ENCODE results near the gene TMEM164. TPM values are rescaled to one million over a fixed set of nuclear protein-coding genes. Genes with fewer than 3 reads are reported as not detected.

Gene TMEM164
- total and polyA plus RNA-seq, 10 of the 15 experiments (the other 5 are each of a cell fraction or from before 2014, with no cell fraction given) = 0.61 to 18.3 (median 7.0) TPM

DNA sequence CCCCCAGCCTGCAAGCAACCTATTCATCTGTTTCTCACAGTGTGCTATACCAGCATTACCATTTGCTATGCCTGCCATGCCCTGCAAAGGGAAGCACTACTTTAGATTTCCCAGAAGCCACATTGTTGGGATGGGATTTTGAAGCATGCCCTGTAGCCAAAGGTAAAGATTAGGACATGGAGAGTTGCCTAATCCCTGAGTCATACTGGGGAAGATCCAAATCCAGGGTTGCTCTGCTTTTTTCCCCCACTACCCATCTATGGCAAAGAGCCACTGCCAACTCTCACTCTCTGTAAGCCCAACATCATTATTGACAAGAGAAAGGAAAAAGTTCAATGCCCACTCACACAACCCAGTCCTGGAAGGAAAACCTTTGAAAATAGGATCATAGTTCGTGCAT lies 36.7 kb upstream of the TMEM164 start:
- ChIA-PET POLR2A (no interaction called here), CTCF (interaction anchor here (0.7 kb wide), 1 partner anchor 181 kb away, joined by 3 read pairs; no protein-coding TSS in a partner anchor), RAD21 (ENCODE audit: unreplicated experiment) (no interaction called here), SMC1A (ENCODE audit: uncharacterized antibody, unreplicated experiment) (no interaction called here)
- no peaks in the 10 kb centered on the region for H4K20me1 ChIP-seq (ENCODE audit: control insufficient read depth, insufficient read depth)
- H2AFZ ChIP-seq (ENCODE audit: control insufficient read depth, low read depth, low read length) = no peak overlapping the region
- intact Hi-C loops (cut with micrococcal nuclease; ENCODE audit: unreplicated experiment) = no loop called here
- in situ Hi-C loops (cut with MboI) = no loop called here
- no peak overlapping the region for H3K4me2 ChIP-seq (ENCODE audit: control insufficient read depth, insufficient read depth)
- H3K9ac ChIP-seq (ENCODE audit: control insufficient read depth, insufficient read depth, low read length) = no peak overlapping the region
- H3K79me2 ChIP-seq (ENCODE audit: control insufficient read depth, insufficient read depth, low read length) = no peaks in the 10 kb centered on the region
- H3K4me3 ChIP-seq = no peak overlapping the region
- H3K27me3 ChIP-seq (replicated peaks in 1 of 2; ENCODE audit: control insufficient read depth in 2 of 2, insufficient read depth in 2 of 2, low read length in 1 of 2) = no peaks in the 10 kb centered on the region
- no peak for ATAC-seq
- TF ChIP-seq CHD4 (IDR thresholded peaks at IDR 0.05) = no peak
- TF ChIP-seq, protein P1, sequence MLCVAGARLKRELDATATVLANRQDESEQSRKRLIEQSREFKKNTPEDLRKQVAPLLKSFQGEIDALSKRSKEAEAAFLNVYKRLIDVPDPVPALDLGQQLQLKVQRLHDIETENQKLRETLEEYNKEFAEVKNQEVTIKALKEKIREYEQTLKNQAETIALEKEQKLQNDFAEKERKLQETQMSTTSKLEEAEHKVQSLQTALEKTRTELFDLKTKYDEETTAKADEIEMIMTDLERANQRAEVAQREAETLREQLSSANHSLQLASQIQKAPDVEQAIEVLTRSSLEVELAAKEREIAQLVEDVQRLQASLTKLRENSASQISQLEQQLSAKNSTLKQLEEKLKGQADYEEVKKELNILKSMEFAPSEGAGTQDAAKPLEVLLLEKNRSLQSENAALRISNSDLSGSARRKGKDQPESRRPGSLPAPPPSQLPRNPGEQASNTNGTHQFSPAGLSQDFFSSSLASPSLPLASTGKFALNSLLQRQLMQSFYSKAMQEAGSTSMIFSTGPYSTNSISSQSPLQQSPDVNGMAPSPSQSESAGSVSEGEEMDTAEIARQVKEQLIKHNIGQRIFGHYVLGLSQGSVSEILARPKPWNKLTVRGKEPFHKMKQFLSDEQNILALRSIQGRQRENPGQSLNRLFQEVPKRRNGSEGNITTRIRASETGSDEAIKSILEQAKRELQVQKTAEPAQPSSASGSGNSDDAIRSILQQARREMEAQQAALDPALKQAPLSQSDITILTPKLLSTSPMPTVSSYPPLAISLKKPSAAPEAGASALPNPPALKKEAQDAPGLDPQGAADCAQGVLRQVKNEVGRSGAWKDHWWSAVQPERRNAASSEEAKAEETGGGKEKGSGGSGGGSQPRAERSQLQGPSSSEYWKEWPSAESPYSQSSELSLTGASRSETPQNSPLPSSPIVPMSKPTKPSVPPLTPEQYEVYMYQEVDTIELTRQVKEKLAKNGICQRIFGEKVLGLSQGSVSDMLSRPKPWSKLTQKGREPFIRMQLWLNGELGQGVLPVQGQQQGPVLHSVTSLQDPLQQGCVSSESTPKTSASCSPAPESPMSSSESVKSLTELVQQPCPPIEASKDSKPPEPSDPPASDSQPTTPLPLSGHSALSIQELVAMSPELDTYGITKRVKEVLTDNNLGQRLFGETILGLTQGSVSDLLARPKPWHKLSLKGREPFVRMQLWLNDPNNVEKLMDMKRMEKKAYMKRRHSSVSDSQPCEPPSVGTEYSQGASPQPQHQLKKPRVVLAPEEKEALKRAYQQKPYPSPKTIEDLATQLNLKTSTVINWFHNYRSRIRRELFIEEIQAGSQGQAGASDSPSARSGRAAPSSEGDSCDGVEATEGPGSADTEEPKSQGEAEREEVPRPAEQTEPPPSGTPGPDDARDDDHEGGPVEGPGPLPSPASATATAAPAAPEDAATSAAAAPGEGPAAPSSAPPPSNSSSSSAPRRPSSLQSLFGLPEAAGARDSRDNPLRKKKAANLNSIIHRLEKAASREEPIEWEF (IDR thresholded peaks at IDR 0.05; ENCODE audit: insufficient replicate concordance, low read depth, low read length) = no peak
- TF ChIP-seq, protein P2, sequence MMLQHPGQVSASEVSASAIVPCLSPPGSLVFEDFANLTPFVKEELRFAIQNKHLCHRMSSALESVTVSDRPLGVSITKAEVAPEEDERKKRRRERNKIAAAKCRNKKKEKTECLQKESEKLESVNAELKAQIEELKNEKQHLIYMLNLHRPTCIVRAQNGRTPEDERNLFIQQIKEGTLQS (IDR thresholded peaks at IDR 0.05; ENCODE audit: borderline replicate concordance, extremely low read depth, low read depth, low read length) = no peak
- TF ChIP-seq FOXK2 (IDR thresholded peaks at IDR 0.05) = no peak
- TF ChIP-seq NBN (IDR thresholded peaks at IDR 0.05) = no peak
- TF ChIP-seq DPF2 (IDR thresholded peaks at IDR 0.05) = no peak
- no peaks in the 10 kb centered on the region for H3K36me3 ChIP-seq (ENCODE audit: control insufficient read depth in 2 of 2, insufficient read depth in 2 of 2, low read length in 1 of 2)
- no peak overlapping the region for H3K27ac ChIP-seq (ENCODE audit: control insufficient read depth, insufficient read depth)
- DNase-seq (ENCODE audit: low read depth, low spot score) = no peak
- WGBS (ENCODE audit: insufficient coverage, insufficient replicate concordance, low lambda C conversion rate, missing lambda C conversion rate) = 0% methylated on average over 1 of the region's 1 CpG
- H3K4me1 ChIP-seq (ENCODE audit: control insufficient read depth, insufficient read depth, low read length) = no peaks in the 10 kb centered on the region
- BruUV-seq (replicated peaks) = no TSS peak
- no peaks in the 10 kb centered on the region for H3K9me3 ChIP-seq (replicated peaks; ENCODE audit: control insufficient read depth, insufficient read depth, low read length)
- no peak for FAIRE-seq

Data from GM12878 (cell line).